K562 (cell line): ENCODE measurements around the gene SLC35D3. TPM values are rescaled to one million over a fixed set of nuclear protein-coding genes. Genes with fewer than 3 reads are reported as not detected.

Source experiments
- ATAC-seq: fragments of 200-7000 bp; cut with Tn5 transposase; 3 replicates; pipeline ENCODE4 v1.9.1; 2020; ENCODE audit warnings: moderate library complexity
- BruUV-seq: library from RNA; stranded (reverse); fragments of 400-500 nt; replicated peaks from 2 replicates; lab custom pipeline; 2021; lab: Mats Ljungman, UMichigan
- CTCF ChIA-PET: fragments of 300-600 bp; formaldehyde crosslinking; extraction: SDS; loops from one replicate; lab custom pipeline; 2021; ENCODE audit warnings: low intra/inter-chr PET ratio; lab: Yijun Ruan, JAX
- POLR2A ChIA-PET: fragments of 300-600, 350-650 bp; sonication (Branson Sonifier 250); formaldehyde crosslinking; extraction: SDS; loops from one replicate; lab custom pipeline; 2021; ENCODE audit warnings: antibody characterized with exemption, inconsistent platforms; lab: Yijun Ruan, JAX
- DNase-seq, 4 experiments: peaks; one replicate each; pipeline versions ENCODE4 v3.0.0 to v3.0.0-alpha.2; 2011 to 2018; ENCODE audit warnings: low spot score in 3 of 4, mixed read lengths in 3 of 4; ENCODE audit errors: extremely low read depth in 1 of 4
- FAIRE-seq: peaks from 2 replicates; lab custom pipeline; 2011; peaks lifted over from hg19 to GRCh38; lab: Jason Lieb, UNC
- H2AFZ ChIP-seq: 2 replicates; pipeline ENCODE4 v1.6.0; 2011; ENCODE audit warnings: low read depth, low read length, control low read depth, inconsistent platforms
- H3K27ac ChIP-seq: fragments of 200-600 bp; 3 replicates; pipeline ENCODE4 v1.8.0; 2011; ENCODE audit warnings: low read depth, mild to moderate bottlenecking, control low read depth, inconsistent platforms, low read length, moderate library complexity, mixed read lengths; ENCODE audit errors: extremely low read depth
- H3K27me3 ChIP-seq, 2 experiments: fragments of 300-600 bp in 1 of 2; 2 replicates in 1 of 2; 3 replicates in 1 of 2; pipeline versions ENCODE4 v1.6.0 to v1.8.0; 2011; ENCODE audit warnings: inconsistent platforms in 2 of 2, low read length in 2 of 2, mild to moderate bottlenecking in 1 of 2, mixed read lengths in 1 of 2, moderate library complexity in 1 of 2; ENCODE audit not compliant: control insufficient read depth in 2 of 2, insufficient read depth in 2 of 2
- H3K36me3 ChIP-seq: fragments of 300-600 bp; 3 replicates; pipeline ENCODE4 v1.8.0; 2011; ENCODE audit warnings: mild to moderate bottlenecking, low read length, inconsistent platforms; ENCODE audit not compliant: control insufficient read depth, insufficient read depth
- H3K4me1 ChIP-seq, 2 experiments: fragments of 200-600 bp in 1 of 2; replicated peaks in 1 of 2; 2 replicates in 1 of 2; 3 replicates in 1 of 2; pipeline versions ENCODE4 v1.5.1 to v1.8.0; 2011; ENCODE audit warnings: inconsistent platforms in 2 of 2, low read length in 2 of 2, mild to moderate bottlenecking in 1 of 2, mixed read lengths in 1 of 2, moderate library complexity in 1 of 2; ENCODE audit not compliant: control insufficient read depth in 2 of 2, insufficient read depth in 2 of 2
- H3K4me2 ChIP-seq: 2 replicates; pipeline ENCODE4 v1.6.1; 2011; ENCODE audit warnings: low read length, control low read depth, inconsistent platforms, mixed read lengths; ENCODE audit not compliant: insufficient read depth
- H3K4me3 ChIP-seq: fragments of 200-600 bp; sonication (generic), shearing (Covaris generic); 2 replicates; pipeline ENCODE4 v1.5.1; 2016; ENCODE audit warnings: control low read depth, inconsistent platforms
- H3K79me2 ChIP-seq: fragments of 200-600 bp; 3 replicates; pipeline ENCODE4 v1.8.0; 2011; ENCODE audit warnings: low read length, inconsistent platforms; ENCODE audit not compliant: control insufficient read depth, insufficient read depth
- H3K9ac ChIP-seq, 2 experiments: 2 replicates each; pipeline versions ENCODE4 v1.6.0 to v1.6.1; 2011; ENCODE audit warnings: low read depth in 2 of 2, low read length in 2 of 2, control low read depth in 1 of 2, inconsistent platforms in 1 of 2, mild to moderate bottlenecking in 1 of 2, mixed read lengths in 1 of 2; ENCODE audit not compliant: insufficient read depth in 1 of 2
- H3K9me1 ChIP-seq: one replicate; pipeline ENCODE4 v1.6.0; 2011; ENCODE audit warnings: inconsistent platforms, mild to moderate bottlenecking, low read length, moderate library complexity; ENCODE audit not compliant: control insufficient read depth, insufficient read depth
- H3K9me3 ChIP-seq: replicated peaks from 2 replicates; pipeline ENCODE4 v1.5.1; 2011; ENCODE audit warnings: low read depth, low read length, inconsistent platforms; ENCODE audit not compliant: control insufficient read depth, insufficient read depth
- H4K20me1 ChIP-seq: replicated peaks from 2 replicates; pipeline ENCODE4 v1.6.1; 2011; ENCODE audit warnings: low read length, inconsistent platforms, mixed read lengths; ENCODE audit not compliant: control insufficient read depth, insufficient read depth
- BDP1 ChIP-seq: IDR thresholded peaks from 3 replicates; pipeline ENCODE4 v1.6.1; 2011; ENCODE audit not compliant: insufficient read length, insufficient read depth
- CUX1 ChIP-seq: fragments of 200-800 bp; sonication (Bioruptor generic); IDR thresholded peaks from 2 replicates; pipeline ENCODE4 v1.6.1; 2016; ENCODE audit warnings: missing genetic modification characterization, missing compliant biosample characterization
- MEIS2 ChIP-seq: fragments of 450-650 bp; IDR thresholded peaks from 2 replicates; pipeline ENCODE4 v1.6.1; 2014; ENCODE audit warnings: mild to moderate bottlenecking; ENCODE audit not compliant: partially characterized antibody
- NELFE ChIP-seq: IDR thresholded peaks from 2 replicates; pipeline ENCODE4 v1.6.1; 2011; ENCODE audit warnings: mild to moderate bottlenecking; ENCODE audit not compliant: insufficient read depth, insufficient read length
- SMARCA5 ChIP-seq: fragments of 450-650 bp; IDR thresholded peaks from 2 replicates; pipeline ENCODE4 v1.6.1; 2016
- TCF15 ChIP-seq: fragments of 250-450 bp; sonication (Bioruptor Pico); IDR thresholded peaks from 2 replicates; pipeline ENCODE4 v1.8.0; 2022; ENCODE audit warnings: moderate library complexity, mild to moderate bottlenecking, inconsistent platforms
- WGBS: fragments of 100-300 bp; shearing (Covaris generic); methylation state at CpG from one replicate; pipeline ENCODE4 v1.1.6; 2016; ENCODE audit warnings: low coverage, mixed read lengths; ENCODE audit not compliant: insufficient coverage; ENCODE audit errors: missing lambda C conversion rate; 5-methylcytosine and 5-hydroxymethylcytosine counted together
- in situ Hi-C: fragments of 300-500 bp; cut with MboI; formaldehyde crosslinking; loops from 4 replicates; pipeline ENCODE4 v1.15.0; 2018; ENCODE audit warnings: inconsistent platforms, mixed read lengths
- intact Hi-C: fragments of 100-400 bp; cut with micrococcal nuclease; formaldehyde crosslinking; loops from 2 replicates; pipeline ENCODE4 v1.14.2; 2022
- polyA plus RNA-seq, 8 experiments: library from polyadenylated mRNA; depleted of rRNA in 4 of 8; stranded (reverse) in 5 of 8; unstranded in 3 of 8; fragments of >200 nt; fragmentation: Nextera tagmentation in 2 of 8; fragmentation: Illumina TruSeq in 1 of 8; extraction: Ambion mirVana in 2 of 8; extraction: Trizol in 1 of 8; gene quantifications; 2 replicates each; pipeline versions ENCODE4 v1.2.1 to v1.2.3, GENCODE V29; 2011 to 2014; ENCODE audit warnings: inconsistent platforms in 1 of 8, missing spikeins in 1 of 8
- total RNA-seq, 7 experiments: library from RNA; depleted of rRNA in 6 of 7; stranded (reverse); fragments of >200 nt in 6 of 7; fragmentation: Illumina TruSeq in 2 of 7; extraction: Trizol in 2 of 7; gene quantifications; 2 replicates each; pipeline versions ENCODE4 v1.2.1 to v1.2.3, GENCODE V29; 2011 to 2021; ENCODE audit warnings: low replicate concordance in 1 of 7

SLC35D3 gene
- total and polyA plus RNA-seq, 9 of the 15 experiments (the other 6 are each of a cell fraction or from before 2014, with no cell fraction given), result not detected

- TF ChIP-seq CUX1 (CRISPR knock-in tag), result no peak
Observed at GRCh38 chr6:136956590-136957544, 34.8 kb downstream of the SLC35D3 start (continued).

GRCh38 chr6:136958168-136958567 lies 36.1 kb downstream of the SLC35D3 start:
- CTCF ChIA-PET, result no interaction called here
- in situ Hi-C loops (no loop called here), intact Hi-C loops (no loop called here)
- BruUV-seq, result no TSS peak
- TF ChIP-seq NELFE (no peak), MEIS2 (no peak), BDP1 (no peak), SMARCA5 (no peak), TCF15 (CRISPR knock-in tag) (no peak)
- 12% methylated on average over 5 of the region's 5 CpGs for WGBS
- no peaks in the 10 kb centered on the region for H3K79me2 ChIP-seq
- no peak for FAIRE-seq
- no peaks in the 10 kb centered on the region for H3K9me1 ChIP-seq
- H2AFZ ChIP-seq, result no peak overlapping the region
- no peak overlapping the region for H3K9ac ChIP-seq
- POLR2A ChIA-PET, result no interaction called here
- no peak overlapping the region for H3K27ac ChIP-seq
- no peaks in the 10 kb centered on the region for H3K36me3 ChIP-seq
- no peak for DNase-seq
- no peak overlapping the region for H3K4me2 ChIP-seq
- H3K9me3 ChIP-seq, result no peaks in the 10 kb centered on the region
- peaks cover 3% of the 10 kb centered on the region; the same call in 1 of the 2 replicates for H4K20me1 ChIP-seq
- H3K4me3 ChIP-seq, result no peak overlapping the region
- ATAC-seq, result no peak
- peaks cover 3 to 14% of the 10 kb centered on the region in 2 experiments for H3K27me3 ChIP-seq
- H3K4me1 ChIP-seq, result peaks cover 4 to 5% of the 10 kb centered on the region in 2 experiments; a peak in 3 of 5 replicates
